ENCODE results near the gene ITPR1. TPM values are rescaled to one million over a fixed set of nuclear protein-coding genes. Genes with fewer than 3 reads are reported as not detected.

The ITPR1 gene
- total RNA-seq, 1 experiment from 2014 or later, result 13.2 TPM

DNA sequence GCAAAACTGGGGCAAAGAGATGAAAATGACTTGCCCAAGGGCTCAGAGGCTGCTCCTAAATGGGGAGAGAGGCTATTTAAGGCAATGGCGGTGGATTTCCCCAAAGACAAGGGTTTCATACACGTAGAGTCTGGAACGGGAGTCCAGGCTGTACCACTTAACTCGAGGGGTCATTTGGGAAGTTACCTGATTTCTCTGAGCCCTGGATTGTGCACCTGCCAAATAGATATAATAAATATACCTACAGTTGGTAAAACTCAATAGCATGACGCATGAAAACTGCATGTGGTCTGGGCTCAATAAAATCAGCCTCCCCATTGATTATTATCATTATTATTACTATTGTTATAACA lies 1.3 kb upstream of the ITPR1 start:
- no peak for DNase-seq (ENCODE audit: low read depth)

DNA sequence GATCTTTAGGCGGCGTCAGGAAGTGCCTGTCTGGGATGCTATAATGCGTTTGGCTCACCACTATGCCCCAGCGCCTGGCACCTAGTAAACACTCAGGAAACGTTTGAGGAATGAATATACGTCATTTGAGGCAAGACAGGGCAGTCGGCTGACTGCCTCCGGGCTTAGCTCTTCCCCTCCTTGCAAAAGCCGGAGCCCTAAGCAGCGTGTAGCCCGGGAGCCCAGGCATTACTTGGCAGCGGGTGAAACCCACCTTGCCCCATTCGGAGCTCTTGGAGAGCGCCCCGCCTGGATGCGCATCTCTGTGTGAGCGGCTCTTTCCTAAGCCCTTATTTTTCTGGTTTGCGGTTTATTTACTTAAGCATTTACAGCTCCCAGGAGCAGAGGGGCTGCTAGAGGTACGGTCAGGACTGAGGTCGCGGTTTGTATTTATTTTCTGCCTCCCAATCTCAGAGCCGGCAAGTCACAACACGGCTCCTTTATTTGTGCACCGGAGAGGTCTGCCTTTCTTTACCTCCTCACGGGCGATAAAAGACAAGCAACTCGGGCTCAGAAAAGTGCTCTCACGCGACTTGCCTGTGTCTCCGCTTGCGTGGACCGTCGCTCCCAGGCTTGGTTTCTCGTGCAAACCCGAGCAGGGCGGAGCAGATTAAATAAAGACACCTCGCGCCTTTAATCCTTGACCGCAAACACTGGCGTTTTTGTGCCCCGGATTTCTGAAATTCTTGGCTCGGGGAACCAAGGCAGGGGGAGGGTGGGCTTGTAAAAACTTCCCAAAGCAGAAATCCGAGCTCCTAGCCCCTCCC lies 737 bp upstream of the ITPR1 start:
- peak; percentile 80 for DNase-seq (ENCODE audit: low read depth)

DNA sequence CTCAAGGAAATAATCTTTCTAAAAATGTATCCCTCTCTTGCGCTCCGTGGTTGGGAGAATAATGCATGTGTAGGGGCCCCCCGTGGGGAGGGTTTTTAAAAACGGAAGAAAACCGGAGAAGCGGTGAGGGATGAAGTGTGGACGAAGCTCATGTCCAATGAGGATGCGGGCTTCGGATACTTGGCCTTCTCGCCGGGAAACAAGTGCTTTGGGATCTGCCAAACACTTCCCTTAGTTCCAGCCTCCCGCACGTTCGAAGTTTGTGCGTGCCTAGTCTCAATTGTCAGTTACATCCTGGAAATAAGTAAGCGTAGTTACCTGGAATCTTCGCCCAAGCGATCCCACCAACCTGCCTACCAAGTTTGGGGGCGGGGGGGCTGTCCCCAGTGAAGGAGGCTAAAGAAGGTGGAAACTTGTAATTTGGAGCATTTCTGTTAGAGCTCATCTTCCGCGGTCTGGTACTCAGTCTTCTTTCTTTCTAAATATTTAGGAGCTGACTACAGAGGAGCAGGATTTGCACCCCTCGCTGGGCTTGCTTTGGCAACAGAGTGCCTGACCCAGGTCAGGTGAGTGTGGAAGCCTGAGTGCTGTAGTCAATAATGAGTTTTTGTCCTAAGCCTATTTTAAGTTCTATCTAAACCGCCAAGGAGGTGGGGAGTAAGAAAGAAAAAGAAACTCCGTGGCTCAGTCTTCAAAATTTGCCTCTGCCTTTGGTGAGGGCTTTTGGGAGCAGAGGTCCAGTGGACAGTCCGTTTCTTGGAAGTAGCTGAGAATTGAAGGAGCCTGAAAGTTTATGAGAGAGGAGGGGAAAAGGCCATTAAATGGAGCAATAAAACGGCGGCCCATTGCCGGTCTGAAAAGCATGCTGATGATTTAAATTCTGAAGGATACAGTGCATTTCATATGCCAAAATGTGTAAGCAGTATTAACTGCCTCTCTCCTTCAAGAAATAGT lies 1.1 kb downstream of the ITPR1 start:
- peak; percentile 38 for DNase-seq (ENCODE audit: low read depth)

DNA sequence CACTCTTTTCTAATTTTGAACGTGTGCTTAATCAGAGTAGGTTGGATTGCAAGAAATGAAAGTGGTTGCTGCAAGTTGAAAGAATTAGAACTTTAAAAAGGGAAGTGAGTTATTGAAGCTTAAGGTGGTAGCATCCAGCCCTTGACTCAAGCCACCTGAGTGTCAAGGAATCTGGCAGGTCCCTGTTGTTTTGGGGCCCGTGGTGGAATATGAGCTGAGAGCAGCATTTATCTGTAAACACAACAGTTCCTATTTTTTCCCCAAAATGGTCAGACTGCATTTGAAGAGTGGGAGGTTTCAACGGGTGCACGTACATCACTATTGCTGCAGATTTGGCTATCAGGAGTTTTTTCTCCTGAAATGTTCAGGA lies 1.7 kb downstream of the ITPR1 start:
- no peak for DNase-seq (ENCODE audit: low read depth)

DNA sequence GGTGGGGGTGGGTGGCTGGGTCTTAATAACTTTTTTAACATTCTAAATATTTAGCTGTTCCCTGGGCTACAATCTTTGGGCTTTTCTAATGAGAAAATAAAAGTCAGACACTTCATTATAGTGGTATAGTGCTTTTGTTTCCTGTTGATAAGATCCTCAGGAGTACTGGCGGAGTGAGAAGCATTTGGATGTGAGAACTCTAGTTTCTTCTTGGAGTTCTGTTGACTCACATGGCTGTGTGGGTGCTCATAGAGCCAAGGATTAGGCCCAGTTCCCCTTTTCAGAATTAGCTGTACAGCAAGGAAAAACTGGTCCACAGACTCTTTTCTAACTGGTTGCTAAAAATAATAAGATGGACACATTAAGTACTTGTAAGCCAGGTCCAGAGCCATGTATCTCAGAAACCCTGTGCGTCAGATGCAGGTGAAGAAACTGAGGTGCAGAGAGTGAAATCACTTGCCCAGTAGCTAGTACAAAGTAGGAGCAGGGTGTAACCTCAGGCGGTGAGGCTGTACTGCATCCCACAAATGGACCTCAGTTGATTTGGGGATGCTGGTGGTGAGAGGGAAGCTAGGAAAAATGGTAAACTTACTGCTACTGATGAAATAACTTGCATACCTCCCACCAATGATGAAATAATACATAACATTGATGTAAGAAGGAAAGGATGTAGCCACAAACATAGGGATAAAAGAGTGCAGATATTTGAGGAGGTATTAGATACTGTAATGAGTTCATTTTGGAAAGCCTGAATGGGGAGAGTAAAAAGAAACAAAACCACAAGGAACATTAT lies 2.3 kb downstream of the ITPR1 start:
- no peak for DNase-seq (ENCODE audit: low read depth)

DNA sequence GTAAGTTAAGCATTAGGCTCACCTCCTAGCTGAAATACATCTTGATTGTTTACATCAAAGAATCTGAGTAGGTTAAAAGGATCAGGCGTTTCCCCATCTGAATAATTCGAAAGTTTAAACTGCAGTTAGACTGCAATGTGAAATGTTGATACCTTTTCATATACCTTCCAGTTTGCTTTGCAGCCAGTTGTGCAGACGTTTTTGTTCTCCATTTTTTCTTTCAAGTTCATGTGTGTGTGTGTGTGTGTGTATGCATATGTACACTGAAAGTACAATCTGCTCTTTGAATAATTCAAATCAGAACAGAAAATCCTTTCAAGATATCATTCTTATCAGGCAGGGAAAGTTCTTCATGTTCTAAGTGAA lies 2.9 kb downstream of the ITPR1 start:
- no peak for DNase-seq (ENCODE audit: low read depth)

DNA sequence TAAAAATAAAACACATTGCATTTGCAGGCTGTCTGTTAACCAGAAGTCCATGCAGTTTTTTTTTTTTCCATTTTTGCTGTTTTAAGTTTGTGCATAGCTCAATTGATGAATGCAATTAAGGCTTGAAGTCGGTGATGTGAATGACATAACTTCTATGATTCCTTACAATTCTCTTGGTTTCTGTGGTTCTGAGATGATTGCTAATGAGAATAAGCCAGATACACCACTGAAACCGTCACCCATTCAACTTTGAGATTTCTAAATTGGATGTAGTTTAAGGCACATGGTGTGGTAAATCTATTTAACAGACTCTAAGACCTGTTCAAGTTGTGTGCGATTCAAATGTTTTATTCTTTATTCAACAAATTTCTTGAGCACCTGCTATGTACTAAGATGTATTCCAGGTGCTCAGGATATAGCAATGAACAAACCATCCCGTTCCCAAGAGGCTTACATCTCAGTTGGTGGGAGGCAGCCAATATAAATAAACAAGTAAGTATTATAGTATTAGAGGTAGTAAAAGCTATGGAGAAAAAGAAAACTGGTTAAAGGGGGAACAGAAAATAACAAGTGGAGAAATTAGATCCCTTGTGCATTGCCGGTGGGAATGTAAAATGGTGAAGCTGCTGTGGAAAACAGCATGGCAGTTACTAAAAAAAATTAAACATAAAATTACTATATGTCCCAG lies 4.0 kb downstream of the ITPR1 start:
- DNase-seq (ENCODE audit: low read depth), result no peak

DNA sequence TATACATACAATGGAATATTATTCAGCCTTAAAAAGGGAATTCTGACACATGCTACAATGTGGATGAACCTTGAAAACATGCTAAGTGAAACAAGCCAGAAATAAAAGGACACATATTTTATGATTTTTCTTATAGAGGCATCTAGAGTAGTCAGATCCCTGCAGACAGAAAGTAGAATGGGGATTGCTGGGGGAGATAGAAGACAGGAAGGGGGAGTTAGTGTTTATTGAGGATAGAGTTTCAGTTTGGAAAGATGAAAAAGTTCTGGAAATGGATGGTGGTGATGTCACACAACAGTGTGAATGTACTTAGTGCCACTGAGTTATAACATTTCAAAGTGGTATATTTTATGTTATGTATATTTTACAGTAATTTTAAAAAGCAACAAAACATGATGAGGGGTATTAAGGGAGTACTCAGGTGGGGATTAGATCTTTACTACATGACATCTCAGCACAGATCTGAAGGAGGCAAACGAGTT lies 4.7 kb downstream of the ITPR1 start:
- no peak for DNase-seq (ENCODE audit: low read depth)

DNA sequence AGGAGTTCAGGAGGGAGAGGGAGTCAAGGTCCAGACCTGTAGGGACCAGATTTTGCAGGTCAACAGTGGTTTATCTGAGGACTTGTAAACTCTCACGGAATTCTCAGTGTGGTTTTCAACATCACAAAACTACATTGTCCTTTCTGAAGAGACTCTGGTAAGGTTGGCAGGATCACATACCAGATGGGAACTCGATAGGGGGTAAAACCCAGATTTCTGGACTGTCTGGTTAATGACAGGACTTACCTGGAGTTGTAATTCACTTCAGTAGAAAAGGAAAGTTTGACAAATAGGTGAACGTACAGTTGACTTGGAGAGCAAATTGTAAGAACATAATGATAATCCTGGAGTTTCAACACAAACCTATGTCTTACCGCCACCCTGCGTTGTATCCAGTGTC lies 5.3 kb downstream of the ITPR1 start:
- DNase-seq (ENCODE audit: low read depth), result no peak

DNA sequence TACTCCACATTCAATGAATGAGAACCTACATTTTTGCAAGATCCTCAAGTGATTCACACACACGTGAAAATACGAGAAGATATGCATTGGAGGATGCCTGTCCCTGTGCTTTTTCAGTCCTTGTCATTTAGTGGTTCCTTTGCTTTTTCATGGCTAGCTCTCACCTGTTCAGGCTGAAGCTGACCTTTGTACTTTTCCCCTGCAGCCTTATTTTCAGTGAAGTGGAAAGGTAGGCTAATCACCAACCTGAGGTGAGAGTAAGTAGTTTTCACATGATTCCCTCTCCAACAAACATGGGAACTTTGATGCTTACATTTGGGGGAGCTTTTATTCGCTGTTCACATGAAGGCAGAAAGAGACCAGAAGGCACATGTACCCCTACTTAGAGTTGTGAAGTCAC lies 8.3 kb downstream of the ITPR1 start:
- DNase-seq (ENCODE audit: low read depth), result no peak

DNA sequence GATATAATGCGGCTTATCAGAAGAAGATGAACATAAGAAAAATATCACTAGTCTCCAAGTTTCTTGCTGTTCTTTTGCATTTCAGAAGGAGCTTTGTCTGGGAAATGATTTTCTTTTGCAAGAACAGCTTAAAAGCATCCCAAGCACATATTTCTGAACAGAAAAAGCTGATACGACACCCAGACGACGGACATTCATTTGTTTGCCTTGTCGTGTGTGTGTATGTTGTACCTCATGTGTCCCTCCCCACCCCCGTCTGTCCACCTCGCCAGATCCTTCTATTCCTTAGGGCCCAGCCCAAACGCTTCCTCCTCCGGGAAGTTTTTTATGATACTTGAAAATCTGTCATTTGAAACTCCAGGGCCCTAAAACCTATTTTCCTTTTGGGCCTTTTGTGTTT lies 8.8 kb downstream of the ITPR1 start:
- DNase-seq (ENCODE audit: low read depth), result no peak

DNA sequence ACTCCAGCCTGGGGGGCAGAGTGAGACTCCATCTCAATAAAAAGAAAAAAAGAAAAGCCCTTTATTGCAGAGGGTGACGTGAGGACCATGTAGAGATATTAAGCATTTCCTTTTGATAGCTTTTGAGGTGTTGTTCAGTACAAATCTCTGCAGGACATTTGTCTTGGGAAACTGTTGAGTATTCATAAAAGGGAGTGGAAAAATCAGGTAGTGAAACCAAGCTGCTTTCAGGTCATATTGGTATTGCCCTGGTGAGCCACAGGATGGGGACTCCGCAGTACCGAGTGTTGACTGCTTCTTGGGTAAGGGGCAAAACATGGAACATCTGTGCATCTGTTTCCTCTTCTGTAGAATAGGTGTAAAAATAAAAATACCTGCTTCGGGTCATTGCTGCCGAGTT lies 9.9 kb downstream of the ITPR1 start:
- no peak for DNase-seq (ENCODE audit: low read depth)

DNA sequence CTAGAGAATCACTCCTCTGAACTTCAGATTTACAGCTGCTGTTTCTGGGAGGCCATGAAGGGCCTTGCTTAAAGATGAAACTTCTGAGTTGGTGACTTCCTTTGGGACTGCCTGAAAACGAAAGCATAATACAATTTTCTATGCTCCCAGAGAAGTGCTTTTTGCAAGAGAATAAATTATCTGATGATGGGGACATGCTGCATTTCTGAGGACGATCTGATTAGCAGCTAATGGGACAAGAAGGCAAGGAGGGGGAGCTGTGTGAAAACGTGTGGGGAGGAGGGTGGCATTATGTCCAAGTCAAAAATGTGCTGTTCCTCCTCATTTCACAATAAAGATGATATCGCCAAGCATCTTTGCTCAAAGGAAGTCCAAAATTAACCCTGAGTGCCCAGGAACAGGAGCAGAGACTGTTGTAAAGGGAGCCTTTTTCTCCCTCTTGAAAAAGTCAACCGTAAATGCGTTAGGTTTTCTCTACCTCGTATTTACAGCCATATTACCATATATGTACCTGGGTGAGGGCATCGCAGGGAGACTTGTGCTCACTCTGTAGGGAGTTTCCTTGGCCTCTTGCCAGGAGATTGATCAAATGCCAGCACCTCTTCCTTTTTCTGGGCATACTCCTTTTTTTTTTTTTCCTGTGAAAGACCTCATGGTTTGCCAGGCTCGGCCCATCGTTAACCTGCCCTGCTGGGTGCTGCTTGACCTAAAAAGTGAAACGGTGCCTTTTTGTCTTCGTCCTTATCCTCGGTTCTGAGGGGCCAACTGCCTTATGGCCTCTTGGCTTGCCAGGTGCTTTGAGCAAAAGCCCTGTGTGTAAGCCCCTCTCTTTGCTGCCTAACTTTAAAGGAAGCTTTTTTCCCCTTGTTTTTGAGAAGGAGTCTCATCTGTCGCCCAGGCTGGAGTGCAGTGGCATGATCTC lies 11.5 kb downstream of the ITPR1 start:
- DNase-seq (ENCODE audit: low read depth), result peak; percentile 34

DNA sequence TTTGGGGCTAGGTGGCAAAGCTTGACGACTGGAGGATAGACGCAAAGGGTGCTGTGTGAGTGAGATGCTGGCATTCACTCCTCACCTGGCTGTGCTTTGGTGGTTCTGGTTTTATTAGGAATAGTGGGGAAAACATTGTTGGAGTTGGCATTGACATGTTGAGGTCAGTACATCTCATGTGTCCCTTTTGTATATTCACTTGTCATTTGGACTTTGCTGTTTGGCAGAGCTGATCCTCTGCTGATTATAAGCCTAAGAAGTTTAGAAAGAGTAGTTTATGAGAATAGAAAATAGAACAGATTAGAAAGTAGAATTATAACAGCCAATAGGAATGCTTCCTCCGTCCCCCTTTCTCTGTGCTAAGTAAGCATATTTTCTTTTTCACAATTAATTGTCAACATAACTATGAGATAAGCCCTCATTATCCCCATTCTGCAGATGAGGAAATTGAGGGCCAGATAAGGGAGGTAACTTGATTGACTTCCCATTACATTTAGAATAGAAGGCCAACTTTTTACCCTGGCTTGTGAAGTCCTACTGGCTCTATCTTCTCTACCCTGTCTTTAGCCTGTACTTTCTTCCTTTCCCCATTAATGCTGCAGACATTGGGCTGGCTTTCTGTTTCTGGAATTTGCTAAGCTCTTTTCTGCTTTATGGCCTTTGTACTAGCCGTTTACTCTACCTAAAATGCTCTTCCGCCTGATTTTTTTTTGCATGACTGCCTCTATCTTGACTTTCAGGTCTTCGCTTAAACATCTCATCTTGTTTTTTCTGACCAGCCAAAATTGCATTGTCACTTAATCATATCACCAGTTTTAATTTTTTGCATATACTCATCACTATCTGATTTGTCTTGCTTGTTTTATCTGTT lies 12.8 kb downstream of the ITPR1 start:
- DNase-seq (ENCODE audit: low read depth), result no peak

DNA sequence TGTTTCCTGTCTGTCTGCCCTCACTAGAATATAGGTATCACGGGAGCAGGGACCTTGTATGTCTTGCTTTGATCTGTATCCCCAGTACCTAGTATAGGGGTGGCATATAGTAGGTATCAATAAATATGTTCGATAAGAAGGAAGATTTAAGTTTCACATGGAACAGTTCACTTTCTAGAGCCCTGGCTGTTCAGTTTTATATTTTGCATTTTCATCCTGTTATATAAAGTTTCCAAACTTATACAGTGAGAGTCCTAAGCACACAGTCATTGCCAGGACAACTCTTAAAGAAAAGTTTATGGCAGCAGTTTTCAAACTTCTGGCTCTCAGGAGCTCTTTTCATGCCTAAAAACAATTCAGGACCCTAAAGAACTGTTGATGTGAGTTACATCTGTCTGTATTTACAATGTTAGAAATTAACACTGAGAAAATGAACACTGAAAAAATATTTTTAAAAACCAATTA lies 13.4 kb downstream of the ITPR1 start:
- DNase-seq (ENCODE audit: low read depth), result no peak

DNA sequence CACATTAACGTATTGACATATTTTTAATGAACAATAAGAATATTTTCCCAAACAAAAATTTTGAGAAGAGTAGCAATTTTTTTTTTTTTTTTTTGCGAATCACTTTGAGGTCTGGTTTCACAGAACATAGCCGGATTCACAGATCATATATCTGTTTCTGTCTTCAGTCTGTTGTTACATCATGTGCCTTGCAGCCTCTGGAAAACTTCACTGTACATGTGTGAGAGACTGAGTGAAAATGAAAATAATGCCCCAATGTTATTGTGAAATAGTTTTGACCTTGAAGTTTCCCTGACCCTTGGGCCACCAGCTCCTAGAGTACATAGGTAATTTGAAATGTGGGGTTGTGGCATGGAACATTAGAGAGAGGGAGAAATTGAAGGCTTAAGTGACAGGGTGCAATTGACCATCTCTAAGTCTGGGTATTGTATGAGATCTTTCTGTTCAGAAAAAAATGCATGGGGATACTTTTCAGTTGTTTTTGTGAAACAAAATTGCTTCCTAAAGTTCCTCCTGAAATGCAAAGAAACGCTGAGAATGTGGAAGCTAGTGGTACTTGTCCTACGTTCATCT lies 14.0 kb downstream of the ITPR1 start:
- DNase-seq (ENCODE audit: low read depth), result no peak

DNA sequence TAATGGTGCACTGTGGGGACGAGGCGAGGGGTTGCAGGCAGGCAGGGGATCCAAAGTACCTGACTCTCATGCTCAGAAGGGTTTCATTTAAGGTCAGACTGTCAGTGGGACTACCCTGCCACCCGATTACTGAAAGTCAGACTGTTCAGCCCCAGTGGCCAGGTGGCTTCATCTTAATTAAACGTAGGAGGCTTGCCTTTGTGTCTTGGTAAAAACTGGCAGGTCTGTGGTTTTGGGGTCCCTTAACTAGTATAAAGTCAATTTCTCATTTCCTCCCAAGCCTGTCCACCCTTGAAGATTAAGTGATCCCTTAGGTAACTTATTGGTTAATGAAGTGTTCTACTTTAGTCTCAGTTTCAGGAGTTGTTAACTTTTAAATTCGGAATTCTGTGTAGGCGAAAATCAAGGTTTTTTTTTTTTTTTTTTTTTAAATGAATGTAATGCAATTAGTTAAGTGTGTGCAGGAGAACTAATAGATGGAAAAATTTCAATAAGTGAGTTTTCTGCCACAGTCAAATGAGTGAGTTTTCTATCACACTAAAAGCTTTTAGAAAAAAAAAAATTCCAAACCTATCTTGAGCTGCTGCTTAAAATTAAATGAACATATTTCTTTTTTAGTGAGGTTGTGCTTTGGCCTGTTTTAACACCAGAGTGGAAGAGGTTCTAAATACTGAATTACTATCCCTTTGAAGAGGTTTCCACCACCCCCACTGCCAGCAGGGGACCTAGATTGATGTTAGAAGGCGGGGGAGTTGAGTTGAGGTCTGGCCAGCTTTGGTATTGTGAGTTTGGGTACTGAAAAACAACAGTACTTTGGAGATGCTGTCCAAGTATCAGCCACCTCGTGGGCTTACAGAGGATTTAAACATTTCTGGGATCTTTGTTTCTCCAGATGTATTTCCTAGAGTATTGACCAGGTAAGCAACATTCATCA lies 15.2 kb downstream of the ITPR1 start:
- DNase-seq (ENCODE audit: low read depth), result no peak

DNA sequence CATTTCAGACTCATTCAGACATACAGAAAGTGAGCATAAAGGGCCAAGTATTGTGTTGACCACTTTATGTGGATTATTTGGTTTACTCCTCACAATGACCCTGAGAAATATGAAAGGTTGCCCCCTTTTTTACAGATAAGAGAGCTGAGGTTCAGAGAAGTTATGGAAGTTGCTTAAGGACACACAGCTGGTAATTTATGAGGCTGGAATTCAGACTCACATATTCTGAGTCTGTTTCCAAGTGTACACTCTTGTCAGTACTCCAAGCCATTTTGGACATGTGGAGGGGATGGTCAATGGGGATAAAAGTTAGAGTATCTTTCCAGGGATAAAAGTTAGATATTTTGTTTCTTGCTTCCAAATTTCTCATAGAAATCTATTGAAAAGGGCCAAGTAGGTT lies 15.9 kb downstream of the ITPR1 start:
- DNase-seq (ENCODE audit: low read depth), result no peak
